ENCODE results near the gene GAST. TPM values are rescaled to one million over a fixed set of nuclear protein-coding genes. Genes with fewer than 3 reads are reported as not detected.
A peak's percentile ranks its signal among the peaks of the same experiment; 100 is the strongest.

The GAST gene
- total and polyA plus RNA-seq, 2 of the 13 experiments (the other 11 are each of a cell fraction or from before 2014, with no cell fraction given), result 0.32 to 0.42 TPM

- TF ChIP-seq SOX6 (IDR thresholded peaks at IDR 0.05) (no peak), SOX6 (CRISPR knock-in tag; IDR thresholded peaks at IDR 0.05) (peak; percentile 26; the same call in 1 of the 2 replicates), ZNF33A (CRISPR knock-in tag; IDR thresholded peaks at IDR 0.05; ENCODE audit: borderline replicate concordance) (no peak), ARID3A (IDR thresholded peaks at IDR 0.05; ENCODE audit: low read depth, low read length) (0 out of 2 replicates have a peak, but pooled peaks have one; percentile 11), PPARG (CRISPR knock-in tag; conservative IDR thresholded peaks at IDR 0.05) (no peak), HNRNPL (IDR thresholded peaks at IDR 0.05; ENCODE audit: low read depth, low read length) (peak; percentile 70), MZF1 (CRISPR knock-in tag; IDR thresholded peaks at IDR 0.05; ENCODE audit: borderline replicate concordance) (0 out of 2 replicates have a peak, but pooled peaks have one; percentile 30), GABPA (IDR thresholded peaks at IDR 0.05; ENCODE audit: low read depth, low read length) (no peak), GABPA (CRISPR knock-in tag; IDR thresholded peaks at IDR 0.05; ENCODE audit: low read depth) (peak; percentile 60), ZNF687 (CRISPR knock-in tag; IDR thresholded peaks at IDR 0.05) (peak; percentile 49), GABPB1 (CRISPR knock-in tag; IDR thresholded peaks at IDR 0.05) (0 out of 2 replicates have a peak, but pooled peaks have one; percentile 45), FOSL2 (CRISPR knock-in tag; IDR thresholded peaks at IDR 0.05) (0 out of 2 replicates have a peak, but pooled peaks have one; percentile 4), MYC (CRISPR knock-in tag; IDR thresholded peaks at IDR 0.05; ENCODE audit: borderline replicate concordance) (0 out of 2 replicates have a peak, but pooled peaks have one; percentile 1), HNRNPUL1 (IDR thresholded peaks at IDR 0.05; ENCODE audit: low read depth, low read length) (no peak), ZFP91 (CRISPR knock-in tag; IDR thresholded peaks at IDR 0.05; ENCODE audit: borderline replicate concordance) (0 out of 2 replicates have a peak, but pooled peaks have one; percentile 23), KDM3A (CRISPR knock-in tag; IDR thresholded peaks at IDR 0.05; ENCODE audit: low read depth) (0 out of 2 replicates have a peak, but pooled peaks have one; percentile 58), BORCS8-MEF2B (CRISPR knock-in tag; IDR thresholded peaks at IDR 0.05) (no peak)
- TF ChIP-seq, protein P1, sequence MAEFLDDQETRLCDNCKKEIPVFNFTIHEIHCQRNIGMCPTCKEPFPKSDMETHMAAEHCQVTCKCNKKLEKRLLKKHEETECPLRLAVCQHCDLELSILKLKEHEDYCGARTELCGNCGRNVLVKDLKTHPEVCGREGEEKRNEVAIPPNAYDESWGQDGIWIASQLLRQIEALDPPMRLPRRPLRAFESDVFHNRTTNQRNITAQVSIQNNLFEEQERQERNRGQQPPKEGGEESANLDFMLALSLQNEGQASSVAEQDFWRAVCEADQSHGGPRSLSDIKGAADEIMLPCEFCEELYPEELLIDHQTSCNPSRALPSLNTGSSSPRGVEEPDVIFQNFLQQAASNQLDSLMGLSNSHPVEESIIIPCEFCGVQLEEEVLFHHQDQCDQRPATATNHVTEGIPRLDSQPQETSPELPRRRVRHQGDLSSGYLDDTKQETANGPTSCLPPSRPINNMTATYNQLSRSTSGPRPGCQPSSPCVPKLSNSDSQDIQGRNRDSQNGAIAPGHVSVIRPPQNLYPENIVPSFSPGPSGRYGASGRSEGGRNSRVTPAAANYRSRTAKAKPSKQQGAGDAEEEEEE (CRISPR knock-in tag; IDR thresholded peaks at IDR 0.05; ENCODE audit: borderline replicate concordance), result no peak
Measured at GRCh38 chr17:41739661-41740352, 27.7 kb downstream of the GAST start (continued).

All from HepG2 (cell line).